HepG2 (cell line): ENCODE data around the gene HBM. TPM values are rescaled to one million over a fixed set of nuclear protein-coding genes. Genes with fewer than 3 reads are reported as not detected.

Source experiments
- ATAC-seq: fragments of 200-7000 bp; cut with Tn5 transposase; 3 replicates; pipeline ENCODE4 v1.9.1; 2020; ENCODE audit warnings: mild to moderate bottlenecking, moderate library complexity
- BruUV-seq: library from RNA; stranded (reverse); fragments of 400-500 nt; replicated peaks from 2 replicates; lab custom pipeline; 2021; lab: Mats Ljungman, UMichigan
- CTCF ChIA-PET: fragments of 300-600 bp; formaldehyde crosslinking; extraction: SDS; loops from one replicate; lab custom pipeline; 2021; ENCODE audit warnings: low total read pairs, inconsistent platforms, low intra/inter-chr PET ratio; lab: Yijun Ruan, JAX
- POLR2A ChIA-PET: fragments of 350-600 bp; sonication (Branson Sonifier 250); formaldehyde crosslinking; loops from one replicate; lab custom pipeline; 2020; ENCODE audit warnings: antibody characterized with exemption, inconsistent platforms; lab: Yijun Ruan, JAX
- DNase-seq: peaks from one replicate; pipeline ENCODE4 v3.0.0-alpha.2; 2015; ENCODE audit warnings: low spot score
- FAIRE-seq: peaks from 3 replicates; lab custom pipeline; 2011; peaks lifted over from hg19 to GRCh38; lab: Jason Lieb, UNC
- H2AFZ ChIP-seq: one replicate; pipeline ENCODE4 v1.6.1; 2011; ENCODE audit warnings: low read length, inconsistent platforms
- H3K27ac ChIP-seq: fragments of 300-600 bp; 3 replicates; pipeline ENCODE4 v1.8.0; 2011; ENCODE audit warnings: mixed run types, mild to moderate bottlenecking, mixed read lengths, low read length, inconsistent platforms; ENCODE audit not compliant: insufficient read depth; ENCODE audit errors: extremely low read length
- H3K27me3 ChIP-seq, 2 experiments: fragments of 200-600 bp in 1 of 2; 2 replicates in 1 of 2; 3 replicates in 1 of 2; pipeline versions ENCODE4 v1.6.0 to v1.8.0; 2011; ENCODE audit warnings: low read length in 2 of 2, mild to moderate bottlenecking in 2 of 2, moderate library complexity in 2 of 2, inconsistent platforms in 1 of 2; ENCODE audit not compliant: insufficient read depth in 2 of 2, control insufficient read depth in 1 of 2
- H3K36me3 ChIP-seq, 2 experiments: fragments of 200-600 bp in 1 of 2; replicated peaks in 1 of 2; 2 replicates in 1 of 2; 3 replicates in 1 of 2; pipeline versions ENCODE4 v1.5.1 to v1.8.0; 2011; ENCODE audit warnings: low read length in 2 of 2, inconsistent platforms in 1 of 2; ENCODE audit not compliant: insufficient read depth in 2 of 2, control insufficient read depth in 1 of 2
- H3K4me1 ChIP-seq: 2 replicates; pipeline ENCODE4 v1.5.1; 2012; ENCODE audit warnings: low read length, inconsistent platforms; ENCODE audit not compliant: insufficient read depth
- H3K4me2 ChIP-seq: 2 replicates; pipeline ENCODE4 v1.6.0; 2011; ENCODE audit warnings: low read depth, low read length, inconsistent platforms
- H3K4me3 ChIP-seq, 3 experiments: fragments of 200-600 bp in 1 of 3; sonication (generic), shearing (Covaris generic) in 1 of 3; replicated peaks in 1 of 3; 2 replicates each; pipeline ENCODE4 v1.5.1; 2011 to 2016; ENCODE audit warnings: low read length in 3 of 3, inconsistent platforms in 2 of 3, low read depth in 2 of 3, mild to moderate bottlenecking in 2 of 3, control low read depth in 1 of 3, mixed read lengths in 1 of 3; ENCODE audit not compliant: insufficient read depth in 1 of 3
- H3K79me2 ChIP-seq: one replicate; pipeline ENCODE4 v1.6.1; 2011; ENCODE audit warnings: low read length, inconsistent platforms; ENCODE audit not compliant: insufficient read depth
- H3K9ac ChIP-seq: 2 replicates; pipeline ENCODE4 v1.6.0; 2011; ENCODE audit warnings: mild to moderate bottlenecking, low read depth, low read length, inconsistent platforms; ENCODE audit not compliant: insufficient read depth
- H3K9me3 ChIP-seq: 2 replicates; pipeline ENCODE4 v1.5.1; 2012; ENCODE audit warnings: mild to moderate bottlenecking, low read length
- H4K20me1 ChIP-seq: 2 replicates; pipeline ENCODE4 v1.6.0; 2011; ENCODE audit warnings: inconsistent platforms, mild to moderate bottlenecking, low read length, moderate library complexity; ENCODE audit not compliant: insufficient read depth
- BHLHE40 ChIP-seq: IDR thresholded peaks from 2 replicates; pipeline ENCODE4 v1.6.1; 2011; ENCODE audit warnings: low read length, improper control_type of control experiment
- MIER3 ChIP-seq: IDR thresholded peaks from 2 replicates; pipeline ENCODE4 v1.6.1; 2016; ENCODE audit warnings: missing compliant biosample characterization, borderline replicate concordance
- PHF5A ChIP-seq: IDR thresholded peaks from one replicate; pipeline ENCODE4 v1.6.1; 2018; ENCODE audit warnings: low read depth, missing genetic modification reagents; ENCODE audit not compliant: unreplicated experiment
- SNAPC4 ChIP-seq: sonication (generic); formaldehyde crosslinking; IDR thresholded peaks from 2 replicates; pipeline ENCODE4 v1.4.0; 2020; ENCODE audit warnings: mild to moderate bottlenecking, missing genetic modification reagents
- TRIM22 ChIP-seq: fragments of 450-650 bp; IDR thresholded peaks from 2 replicates; pipeline ENCODE4 v1.6.1; 2017
- ZBTB39 ChIP-seq: sonication (generic); formaldehyde crosslinking; IDR thresholded peaks from 2 replicates; pipeline ENCODE4 v1.5.0; 2020; ENCODE audit warnings: missing genetic modification reagents
- ZFP82 ChIP-seq: sonication (generic); formaldehyde crosslinking; IDR thresholded peaks from 2 replicates; pipeline ENCODE4 v1.5.1; 2020; ENCODE audit warnings: mild to moderate bottlenecking, missing genetic modification reagents, borderline replicate concordance
- ZNF280B ChIP-seq: sonication (generic); formaldehyde crosslinking; IDR thresholded peaks from 2 replicates; pipeline ENCODE4 v1.5.0; 2020; ENCODE audit warnings: missing genetic modification reagents, mild to moderate bottlenecking, borderline replicate concordance
- ZNF451 ChIP-seq: sonication (generic); formaldehyde crosslinking; IDR thresholded peaks from 2 replicates; pipeline ENCODE4 v1.5.0; 2020; ENCODE audit warnings: mild to moderate bottlenecking, missing genetic modification reagents
- ZNF496 ChIP-seq: sonication (generic); formaldehyde crosslinking; IDR thresholded peaks from 2 replicates; pipeline ENCODE4 v1.8.1; 2023; ENCODE audit warnings: mild to moderate bottlenecking, moderate library complexity, missing genetic modification reagents; ENCODE audit not compliant: insufficient replicate concordance
- ZNF704 ChIP-seq: sonication (generic); formaldehyde crosslinking; IDR thresholded peaks from 2 replicates; pipeline ENCODE4 v1.8.1; 2023; ENCODE audit warnings: mild to moderate bottlenecking, inconsistent platforms, moderate library complexity, missing genetic modification reagents, borderline replicate concordance
- ZNF75D ChIP-seq: sonication (generic); formaldehyde crosslinking; IDR thresholded peaks from 2 replicates; pipeline ENCODE4 v1.8.1; 2023; ENCODE audit warnings: missing genetic modification reagents, mild to moderate bottlenecking, borderline replicate concordance
- WGBS: methylation state at CpG from one replicate; pipeline ENCODE4 v1.1.6; 2017; ENCODE audit warnings: low lambda C conversion rate; 5-methylcytosine and 5-hydroxymethylcytosine counted together
- in situ Hi-C: cut with HindIII; loops from 2 replicates; pipeline ENCODE4 v1.10.0; 2017; ENCODE audit warnings: low pct_unique_long_range_greater_than_20kb; ENCODE audit not compliant: extremely low pct_ligation_motif_present
- intact Hi-C: fragments of 100-400 bp; cut with micrococcal nuclease; formaldehyde crosslinking; loops from one replicate; pipeline ENCODE4 v1.10.0; 2022; ENCODE audit not compliant: unreplicated experiment
- polyA plus RNA-seq, 8 experiments: library from polyadenylated mRNA; depleted of rRNA in 3 of 8; stranded (reverse) in 7 of 8; unstranded in 1 of 8; fragments of >200 nt; fragmentation: Illumina TruSeq in 4 of 8; extraction: Trizol in 4 of 8; gene quantifications; 2 replicates each; pipeline versions ENCODE4 v1.2.1 to v1.2.3, GENCODE V29; 2011 to 2016; ENCODE audit warnings: low read depth in 4 of 8, missing spikeins in 1 of 8, mixed read lengths in 1 of 8; ENCODE audit not compliant: insufficient read depth in 1 of 8
- total RNA-seq, 5 experiments: library from RNA; depleted of rRNA; stranded (reverse); fragments of >200 nt; fragmentation: Illumina TruSeq; extraction: Trizol; gene quantifications; 2 replicates each; pipeline ENCODE4 v1.2.3, GENCODE V29; 2016; ENCODE audit warnings: low read depth in 1 of 5

Gene HBM
- total and polyA plus RNA-seq, 2 of the 13 experiments (the other 11 are each of a cell fraction or from before 2014, with no cell fraction given), result not detected

GRCh38 chr16:185213-185612, 19.4 kb downstream of the HBM start:
- no TSS peak for BruUV-seq
- no peaks in the 10 kb centered on the region for H3K79me2 ChIP-seq
- WGBS, result 95% methylated on average over 13 of the region's 13 CpGs
- no peak overlapping the region for H3K9ac ChIP-seq
- ChIA-PET CTCF (no interaction called here), POLR2A (no interaction called here)
- no peaks in the 10 kb centered on the region for H3K27me3 ChIP-seq
- ATAC-seq (no peak), FAIRE-seq (no peak), DNase-seq (no peak)
- H3K36me3 ChIP-seq, result peaks cover 15 to 23% of the 10 kb centered on the region in 2 experiments
- no peaks in the 10 kb centered on the region for H3K9me3 ChIP-seq
- in situ Hi-C loops (no loop called here), intact Hi-C loops (no loop called here)
- H2AFZ ChIP-seq, result no peak overlapping the region
- no peak overlapping the region for H3K4me2 ChIP-seq
- H4K20me1 ChIP-seq, result 0 out of 2 replicates have a peak, but pooled peaks cover 4% of the 10 kb centered on the region
- peaks cover 14% of the 10 kb centered on the region; the same call in 1 of the 2 replicates for H3K4me1 ChIP-seq
- H3K4me3 ChIP-seq, result no peak overlapping the region
- H3K27ac ChIP-seq, result no peak overlapping the region
- no peak for TF ChIP-seq ZNF496 (CRISPR knock-in tag)
- TF ChIP-seq SNAPC4, result no peak
- no peak for TF ChIP-seq BHLHE40
- TF ChIP-seq ZNF75D (CRISPR knock-in tag), result no peak
- no peak for TF ChIP-seq PHF5A
- TF ChIP-seq TRIM22, result no peak
- no peak for TF ChIP-seq MIER3 (CRISPR knock-in tag)
- TF ChIP-seq ZNF280B (CRISPR knock-in tag), result no peak
- TF ChIP-seq ZNF704 (CRISPR knock-in tag), result no peak
- no peak for TF ChIP-seq ZBTB39 (CRISPR knock-in tag)
- no peak for TF ChIP-seq ZNF451 (CRISPR knock-in tag)
- no peak for TF ChIP-seq ZFP82 (CRISPR knock-in tag)
